ENCODE data around the gene SMG1. TPM values are rescaled to one million over a fixed set of nuclear protein-coding genes. Genes with fewer than 3 reads are reported as not detected.

SMG1 gene
- total RNA-seq, 1 experiment from 2014 or later, result 72.7 TPM

GRCh38 chr16:18797746-18798145 is 128.5 kb downstream of the SMG1 start:
- H3K27ac ChIP-seq (ENCODE audit: low read depth, low read length), result no peak overlapping the region
- no TSS peak for BruUV-seq (replicated peaks)
- H3K4me1 ChIP-seq (ENCODE audit: control insufficient read depth in 1 of 2, insufficient read depth in 2 of 2, low read length in 2 of 2), result peaks cover 7 to 20% of the 10 kb centered on the region in 2 experiments; a peak in 3 of 4 replicates
- peaks cover 27% of the 10 kb centered on the region; the same call in 1 of the 2 replicates for H4K20me1 ChIP-seq (ENCODE audit: insufficient read depth)
- no peaks in the 10 kb centered on the region for H3K27me3 ChIP-seq (ENCODE audit: insufficient read depth, low read length)
- no peak overlapping the region for H2AFZ ChIP-seq (ENCODE audit: low read depth, low read length, poor library complexity, severe bottlenecking)
- no peaks in the 10 kb centered on the region; the same call in 1 of the 2 replicates for H3K9me2 ChIP-seq (ENCODE audit: insufficient read depth)
- ATAC-seq (no peak), DNase-seq (ENCODE audit: low read depth, low spot score) (no peak)
- ChIA-PET CTCF (no interaction called here), POLR2A (interaction anchor here (8.2 kb wide), 1 partner anchor 9 kb away, joined by 190 read pairs; the partner anchor contains the start of gene RPS15A), RAD21 (ENCODE audit: low non-redundant PET in 1 of 2, low total read pairs in 2 of 2, uncharacterized antibody in 2 of 2, unreplicated experiment in 2 of 2) (no interaction called here)
- no peak overlapping the region for H3K4me3 ChIP-seq (replicated peaks in 1 of 2; ENCODE audit: low read depth in 1 of 2, low read length in 2 of 2)
- intact Hi-C loops (cut with micrococcal nuclease), result no loop called here
- H3K79me2 ChIP-seq (ENCODE audit: insufficient read depth, low read length), result peaks cover 77% of the 10 kb centered on the region
- peaks cover 37 to 61% of the 10 kb centered on the region in 2 experiments for H3K36me3 ChIP-seq (ENCODE audit: control insufficient read depth in 1 of 2, insufficient read depth in 2 of 2, low read length in 2 of 2)
- no peak overlapping the region for H3K4me2 ChIP-seq (ENCODE audit: low read length)
- TF ChIP-seq ZNF274 (IDR thresholded peaks at IDR 0.05; ENCODE audit: low read depth, low read length) (no peak), YY1 (IDR thresholded peaks at IDR 0.05; ENCODE audit: extremely low read depth, insufficient replicate concordance, low read depth, low read length) (no peak), ZFX (IDR thresholded peaks at IDR 0.05) (no peak), CTCF (IDR thresholded peaks at IDR 0.05 in 2 of 3, conservative IDR thresholded peaks at IDR 0.05 in 1 of 3; ENCODE audit: borderline replicate concordance in 1 of 3, insufficient read depth in 1 of 3, low read depth in 2 of 3, low read length in 2 of 3) (no peak), POLR2AphosphoS5 (IDR thresholded peaks at IDR 0.05; ENCODE audit: low read depth, low read length) (no peak), SRF (IDR thresholded peaks at IDR 0.05; ENCODE audit: low read depth) (no peak), CEBPB (IDR thresholded peaks at IDR 0.05; ENCODE audit: low read depth) (no peak), EZH2 (IDR thresholded peaks at IDR 0.05) (no peak), REST (IDR thresholded peaks at IDR 0.05; ENCODE audit: low read depth) (no peak), POLR2A (IDR thresholded peaks at IDR 0.05; ENCODE audit: borderline replicate concordance, extremely low read depth, insufficient read depth, insufficient read length) (no peak), ZBTB33 (IDR thresholded peaks at IDR 0.05; ENCODE audit: extremely low read depth, insufficient replicate concordance, low read length) (no peak), ELF1 (IDR thresholded peaks at IDR 0.05; ENCODE audit: borderline replicate concordance, low read depth) (no peak), TCF7L2 (IDR thresholded peaks at IDR 0.05; ENCODE audit: borderline replicate concordance, extremely low read depth, insufficient read depth, insufficient read length) (no peak), MAX (IDR thresholded peaks at IDR 0.05) (no peak), ATF3 (IDR thresholded peaks at IDR 0.05) (no peak), RAD21 (IDR thresholded peaks at IDR 0.05; ENCODE audit: low read depth) (no peak), CBX3 (IDR thresholded peaks at IDR 0.05; ENCODE audit: low read depth) (no peak), FOSL1 (IDR thresholded peaks at IDR 0.05; ENCODE audit: low read depth) (no peak)
- H3K9ac ChIP-seq (ENCODE audit: low read length), result no peak overlapping the region
- H3K9me3 ChIP-seq (ENCODE audit: control insufficient read depth in 1 of 2, insufficient read depth in 1 of 2, low read depth in 1 of 2, low read length in 2 of 2), result no peaks in the 10 kb centered on the region

Data from HCT116 (cell line).